A549 (cell line): ENCODE results near the gene TMEM184C.

Source experiments
- HEYL ChIP-seq: fragments of 250-450 bp; sonication (Bioruptor Pico); IDR thresholded peaks from 2 replicates; pipeline ENCODE4 v1.8.0; 2021; ENCODE audit warnings: mild to moderate bottlenecking, moderate library complexity
- JUN ChIP-seq, 2 experiments: fragments of >200 bp; sonication (Bioruptor Twin); formaldehyde crosslinking; IDR thresholded peaks; 2 replicates in 1 of 2; 3 replicates in 1 of 2; pipeline ENCODE4 v1.6.1; 2016 to 2017
- POLR2A ChIP-seq: IDR thresholded peaks from 2 replicates; pipeline ENCODE4 v1.6.1; 2012; ENCODE audit warnings: mild to moderate bottlenecking, low read length
- POLR2AphosphoS2 ChIP-seq: conservative IDR thresholded peaks from 2 replicates; pipeline ENCODE4 v1.6.1; 2012; ENCODE audit warnings: low read length, improper control_type of control experiment, inconsistent platforms
- TF ChIP-seq, protein P1 (sequence below): fragments of >200 bp; sonication (Bioruptor Twin); formaldehyde crosslinking; IDR thresholded peaks from 3 replicates; pipeline ENCODE4 v1.5.1; 2016
- TF ChIP-seq, protein P2 (sequence below): IDR thresholded peaks from 2 replicates; pipeline ENCODE4 v1.6.1; 2012

DNA sequence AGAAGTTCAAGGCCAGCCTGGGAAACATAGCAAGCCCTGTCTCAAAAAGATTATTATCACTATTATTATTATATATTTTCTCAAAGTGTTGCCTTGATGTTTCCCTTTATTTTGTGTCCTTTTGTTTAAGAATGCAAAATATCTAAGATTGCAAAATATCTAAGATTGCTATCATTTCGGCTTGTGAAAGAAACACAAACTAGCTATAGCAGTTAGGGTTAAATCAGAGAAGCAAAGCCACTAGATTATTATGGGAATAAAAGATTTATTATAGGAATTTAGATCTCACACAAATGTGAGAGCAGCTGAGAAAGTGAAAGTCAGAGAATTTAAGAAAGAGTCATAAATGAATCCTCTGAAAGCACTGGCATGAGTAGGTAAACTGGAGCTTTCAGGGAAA, 18.0 kb upstream of the TMEM184C start:
- TF ChIP-seq POLR2AphosphoS2 (no peak), HEYL (CRISPR knock-in tag) (no peak), JUN (IDR thresholded peaks at IDR 0.05) (no peak), POLR2A (no peak)
- TF ChIP-seq, protein P1, sequence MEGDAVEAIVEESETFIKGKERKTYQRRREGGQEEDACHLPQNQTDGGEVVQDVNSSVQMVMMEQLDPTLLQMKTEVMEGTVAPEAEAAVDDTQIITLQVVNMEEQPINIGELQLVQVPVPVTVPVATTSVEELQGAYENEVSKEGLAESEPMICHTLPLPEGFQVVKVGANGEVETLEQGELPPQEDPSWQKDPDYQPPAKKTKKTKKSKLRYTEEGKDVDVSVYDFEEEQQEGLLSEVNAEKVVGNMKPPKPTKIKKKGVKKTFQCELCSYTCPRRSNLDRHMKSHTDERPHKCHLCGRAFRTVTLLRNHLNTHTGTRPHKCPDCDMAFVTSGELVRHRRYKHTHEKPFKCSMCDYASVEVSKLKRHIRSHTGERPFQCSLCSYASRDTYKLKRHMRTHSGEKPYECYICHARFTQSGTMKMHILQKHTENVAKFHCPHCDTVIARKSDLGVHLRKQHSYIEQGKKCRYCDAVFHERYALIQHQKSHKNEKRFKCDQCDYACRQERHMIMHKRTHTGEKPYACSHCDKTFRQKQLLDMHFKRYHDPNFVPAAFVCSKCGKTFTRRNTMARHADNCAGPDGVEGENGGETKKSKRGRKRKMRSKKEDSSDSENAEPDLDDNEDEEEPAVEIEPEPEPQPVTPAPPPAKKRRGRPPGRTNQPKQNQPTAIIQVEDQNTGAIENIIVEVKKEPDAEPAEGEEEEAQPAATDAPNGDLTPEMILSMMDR = no peak
- TF ChIP-seq, protein P2, sequence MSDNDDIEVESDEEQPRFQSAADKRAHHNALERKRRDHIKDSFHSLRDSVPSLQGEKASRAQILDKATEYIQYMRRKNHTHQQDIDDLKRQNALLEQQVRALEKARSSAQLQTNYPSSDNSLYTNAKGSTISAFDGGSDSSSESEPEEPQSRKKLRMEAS = no peak
